ENCODE results near the gene STAMBP.

The STAMBP gene

GRCh38 chr2:73919596-73920228 is 91.0 kb downstream of the STAMBP start:
- Histone ChIP-seq H3K4me1 (ENCODE audit: insufficient read depth, low read length, poor library complexity, severe bottlenecking) (peaks cover 11% of the 10 kb centered on the region), H3K79me2 (ENCODE audit: insufficient read depth, low read length) (no peaks in the 10 kb centered on the region), H3F3A (ENCODE audit: low read depth) (no peaks in the 10 kb centered on the region), H3K9ac (ENCODE audit: low read depth, low read length, poor library complexity, severe bottlenecking) (no peak overlapping the region), H3K4me3 (ENCODE audit: low read length, poor library complexity, severe bottlenecking) (no peak overlapping the region), H3K9me3 (ENCODE audit: insufficient read depth, low read depth, low read length) (no peaks in the 10 kb centered on the region), H3K27me3 (ENCODE audit: insufficient read depth, low read length, poor library complexity, severe bottlenecking) (no peaks in the 10 kb centered on the region), H4K20me1 (ENCODE audit: insufficient read depth, low read length, poor library complexity, severe bottlenecking) (no peaks in the 10 kb centered on the region), H3K9me2 (replicated peaks; ENCODE audit: low read depth, low read length) (no peaks in the 10 kb centered on the region), H3K4me2 (ENCODE audit: low read depth, low read length, poor library complexity, severe bottlenecking) (no peak overlapping the region), H3K36me3 (ENCODE audit: insufficient read depth, low read length) (no peaks in the 10 kb centered on the region), H2AFZ (ENCODE audit: low read length) (no peak overlapping the region)
- TF ChIP-seq CTCF (conservative IDR thresholded peaks at IDR 0.05; ENCODE audit: low read length) = no peak

- Histone ChIP-seq H3K27me3 (ENCODE audit: insufficient read depth, low read length, poor library complexity, severe bottlenecking) (no peaks in the 10 kb centered on the region), H4K20me1 (ENCODE audit: insufficient read depth, low read length, poor library complexity, severe bottlenecking) (no peaks in the 10 kb centered on the region), H2AFZ (ENCODE audit: low read length) (no peak overlapping the region), H3K9me3 (ENCODE audit: insufficient read depth, low read depth, low read length) (no peaks in the 10 kb centered on the region), H3K36me3 (ENCODE audit: insufficient read depth, low read length) (no peaks in the 10 kb centered on the region), H3K9ac (ENCODE audit: low read depth, low read length, poor library complexity, severe bottlenecking) (no peak overlapping the region), H3K4me3 (ENCODE audit: low read length, poor library complexity, severe bottlenecking) (no peak overlapping the region), H3K4me1 (ENCODE audit: insufficient read depth, low read length, poor library complexity, severe bottlenecking) (peaks cover 13% of the 10 kb centered on the region), H3K79me2 (ENCODE audit: insufficient read depth, low read length) (peaks cover 1% of the 10 kb centered on the region), H3K4me2 (ENCODE audit: low read depth, low read length, poor library complexity, severe bottlenecking) (peak overlapping the region; percentile 7), H3F3A (ENCODE audit: low read depth) (no peaks in the 10 kb centered on the region), H3K9me2 (replicated peaks; ENCODE audit: low read depth, low read length) (no peaks in the 10 kb centered on the region)
- peak; percentile 60 for TF ChIP-seq CTCF (conservative IDR thresholded peaks at IDR 0.05; ENCODE audit: low read length)
- no peak for TF ChIP-seq EZH2phosphoT487 (IDR thresholded peaks at IDR 0.05; ENCODE audit: borderline replicate concordance)
Measured at GRCh38 chr2:73920577-73921545, 92.1 kb downstream of the STAMBP start.

- Histone ChIP-seq H3F3A (ENCODE audit: low read depth) (no peaks in the 10 kb centered on the region), H3K36me3 (ENCODE audit: insufficient read depth, low read length) (no peaks in the 10 kb centered on the region), H3K9ac (ENCODE audit: low read depth, low read length, poor library complexity, severe bottlenecking) (no peak overlapping the region), H3K4me2 (ENCODE audit: low read depth, low read length, poor library complexity, severe bottlenecking) (no peak overlapping the region), H3K4me3 (ENCODE audit: low read length, poor library complexity, severe bottlenecking) (no peak overlapping the region), H4K20me1 (ENCODE audit: insufficient read depth, low read length, poor library complexity, severe bottlenecking) (no peaks in the 10 kb centered on the region), H3K27me3 (ENCODE audit: insufficient read depth, low read length, poor library complexity, severe bottlenecking) (no peaks in the 10 kb centered on the region), H3K4me1 (ENCODE audit: insufficient read depth, low read length, poor library complexity, severe bottlenecking) (peaks cover 18% of the 10 kb centered on the region), H3K9me2 (replicated peaks; ENCODE audit: low read depth, low read length) (no peaks in the 10 kb centered on the region), H3K79me2 (ENCODE audit: insufficient read depth, low read length) (peaks cover 5% of the 10 kb centered on the region), H2AFZ (ENCODE audit: low read length) (no peak overlapping the region), H3K9me3 (ENCODE audit: insufficient read depth, low read depth, low read length) (no peaks in the 10 kb centered on the region)
- TF ChIP-seq CTCF (conservative IDR thresholded peaks at IDR 0.05; ENCODE audit: low read length) = no peak
- no peak for TF ChIP-seq EZH2phosphoT487 (IDR thresholded peaks at IDR 0.05; ENCODE audit: borderline replicate concordance)
Measured at GRCh38 chr2:73921581-73921980, 92.8 kb downstream of the STAMBP start.

Data from Loucy (cell line).